NCI-H2171 (cell line): ENCODE data around the gene PAF1.
"Not testable (repeated sequence)": the region's sequence is repeated elsewhere in the genome, so short reads cannot be mapped to it uniquely, and the experiment has no call there.

Experiments used
- DNase-seq: peaks from one replicate; lab custom pipeline; 2025; lab: John Stamatoyannopoulos, UW

PAF1 gene

DNA sequence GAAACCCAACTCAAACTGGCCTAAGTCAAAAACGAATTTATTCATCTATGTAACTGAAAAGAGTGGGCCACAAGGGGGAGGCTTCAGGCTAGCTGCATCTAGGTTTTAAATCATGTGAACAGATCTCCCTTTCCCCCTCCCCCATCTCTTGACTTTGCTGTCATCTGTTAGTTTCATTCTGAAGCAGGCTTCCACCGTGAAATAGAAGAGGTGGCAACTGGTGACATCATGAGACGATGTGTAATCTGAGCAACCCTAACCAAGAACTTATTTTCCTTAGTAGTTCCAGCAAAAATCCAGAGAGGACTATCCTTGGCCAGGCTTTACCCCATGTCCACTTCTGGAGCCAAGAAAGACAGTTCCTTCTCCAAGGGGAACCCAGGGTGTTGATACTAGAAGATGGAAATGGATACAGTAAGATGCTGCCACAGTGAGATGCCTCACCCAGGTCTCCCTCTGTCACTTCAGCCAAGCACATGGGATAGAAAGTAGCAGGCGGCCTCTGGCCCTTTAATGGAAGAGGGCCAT lies 39.3 kb downstream of the PAF1 start:
- no peak for DNase-seq

GRCh38 chr19:39350156-39350555 lies 40.8 kb downstream of the PAF1 start:
- DNase-seq, result no peak

DNA sequence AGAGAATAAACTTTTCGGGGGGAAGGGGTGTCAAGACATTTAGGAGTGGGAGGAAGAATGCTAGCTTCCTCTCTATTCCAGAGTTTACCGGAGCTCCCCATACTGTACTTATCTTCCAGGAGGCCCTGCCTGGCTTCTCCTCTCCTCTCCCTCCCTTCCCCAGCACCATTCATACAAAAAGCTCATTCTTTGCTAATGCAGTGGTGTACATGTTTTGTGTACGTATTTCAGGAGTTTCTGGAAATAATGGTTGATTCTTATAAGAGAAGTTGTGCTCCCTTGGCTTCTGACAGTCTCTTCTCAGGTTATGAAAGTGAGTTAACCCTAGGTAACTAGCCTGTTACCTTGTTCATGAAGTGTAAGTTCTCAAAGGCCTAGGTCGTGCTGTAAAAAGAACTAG lies 41.6 kb downstream of the PAF1 start:
- no peak for DNase-seq

DNA sequence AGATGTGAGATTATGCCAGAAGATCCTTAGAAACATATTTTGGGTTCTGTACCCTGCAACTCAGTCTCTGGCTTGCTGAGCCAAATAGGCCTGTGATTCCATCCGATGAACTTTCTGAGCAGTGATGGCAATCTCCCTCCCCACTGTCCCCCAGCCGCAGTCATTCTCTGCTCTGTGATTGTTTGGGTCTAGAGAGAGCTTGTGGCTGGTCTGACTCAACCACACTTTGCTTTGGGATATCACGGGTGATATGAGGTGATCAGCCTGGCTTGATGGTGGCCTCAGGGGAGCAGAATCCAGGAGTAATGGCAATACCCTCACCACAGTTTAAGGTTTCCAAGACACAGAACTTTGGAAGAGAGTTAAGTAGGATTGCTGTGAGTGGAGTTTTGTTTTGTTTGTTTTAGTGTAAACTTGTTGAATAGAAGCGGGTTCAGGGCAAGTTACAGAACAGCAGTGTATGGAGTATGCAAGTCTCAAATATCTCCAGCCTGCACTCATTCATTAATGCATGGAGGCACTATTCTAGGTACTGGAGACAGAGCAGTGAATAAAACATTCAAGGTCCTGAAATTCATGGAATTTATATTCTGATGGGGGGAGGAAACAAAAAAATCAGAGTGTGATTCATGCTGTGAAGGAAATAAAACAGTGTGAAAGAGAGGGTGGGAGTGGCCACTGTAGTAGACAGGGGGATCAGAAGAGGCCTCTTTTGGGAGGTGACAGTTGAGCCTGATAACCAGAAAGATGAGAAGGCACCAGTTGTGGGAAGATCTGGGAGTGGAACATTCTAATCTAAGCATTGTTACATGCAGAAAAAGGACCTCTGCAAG lies 43.4 kb downstream of the PAF1 start:
- DNase-seq, result no peak

DNA sequence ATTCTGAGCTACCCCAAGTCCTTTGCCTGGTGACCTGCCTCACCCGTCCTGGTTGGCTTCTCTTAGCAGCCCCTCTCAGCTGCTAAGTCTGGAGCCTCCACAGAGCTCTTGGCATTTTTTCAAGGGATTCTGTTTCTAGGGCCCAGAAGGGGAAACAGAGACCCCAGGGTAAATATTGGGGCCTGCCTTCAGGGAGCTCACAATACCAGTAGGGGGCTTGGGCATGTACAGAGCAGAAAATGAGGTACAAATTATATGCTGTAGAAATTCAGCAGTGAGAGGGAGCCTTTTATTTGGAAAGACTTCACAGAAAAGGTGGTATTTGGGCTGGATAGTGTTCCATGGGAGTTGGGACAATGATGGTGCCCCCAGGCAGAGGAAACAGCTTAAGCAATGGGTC lies 45.0 kb downstream of the PAF1 start:
- no peak for DNase-seq

- no peak for DNase-seq
Measured at GRCh38 chr19:39342647-39343305, 48.1 kb downstream of the PAF1 start.

- peak; percentile 96 for DNase-seq
Measured at GRCh38 chr19:39341719-39342604, 48.9 kb downstream of the PAF1 start, which contains the start of gene SAMD4B. Gene SAMD4B, plus strand, starts transcription at chr19:39342421. Its CDS starts 14,473 bp downstream, at chr19:39356894.

DNA sequence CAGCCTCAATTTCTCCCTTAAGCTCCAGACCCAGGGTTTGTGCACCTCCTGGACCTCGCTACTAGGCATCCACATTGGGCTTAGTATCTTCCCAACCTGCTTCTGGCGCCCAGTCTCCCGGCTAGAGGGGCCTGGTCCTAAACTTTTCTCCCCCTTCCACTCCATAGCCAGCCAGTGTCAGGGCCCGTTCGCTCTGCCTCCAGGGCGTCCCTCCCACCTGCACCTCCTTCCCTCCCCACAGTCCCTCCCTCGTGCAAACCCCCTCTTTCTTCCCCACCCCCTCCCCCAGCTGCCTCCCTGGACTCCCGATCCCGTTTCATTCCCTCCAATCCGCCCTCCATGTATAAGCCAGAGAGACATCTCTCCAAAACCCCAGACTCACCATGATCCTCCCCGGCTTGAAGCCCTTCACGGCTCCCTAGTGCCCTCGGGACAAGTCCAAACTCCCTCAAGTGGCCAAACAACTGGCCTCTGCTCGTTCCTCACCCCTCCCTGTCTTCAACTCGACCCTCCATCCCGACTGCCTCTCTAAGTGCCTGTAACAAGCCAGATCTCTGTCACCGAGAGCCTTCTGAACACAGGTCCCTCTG lies 49.7 kb downstream of the PAF1 start:
- DNase-seq, result no peak

DNA sequence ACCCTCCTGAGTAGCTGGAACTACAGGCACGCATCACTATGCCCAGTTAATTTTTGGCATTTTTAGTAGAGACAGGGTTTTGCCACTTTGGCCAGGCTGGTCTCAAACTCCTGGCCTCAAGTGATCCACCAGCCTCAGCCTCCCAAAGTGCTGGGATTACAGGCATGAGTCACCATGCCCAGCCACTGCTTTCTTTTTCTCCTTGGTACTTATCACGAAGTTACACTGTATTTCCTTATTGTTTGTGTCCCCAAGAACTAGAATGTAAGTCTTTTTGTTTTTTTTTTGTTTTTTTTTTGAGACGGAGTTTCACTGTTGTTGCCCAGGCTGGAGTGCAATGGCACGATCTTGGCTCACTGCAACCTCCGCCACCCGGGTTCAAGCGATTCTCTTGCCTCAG lies 50.8 kb downstream of the PAF1 start:
- not testable (repeated sequence) for DNase-seq

DNA sequence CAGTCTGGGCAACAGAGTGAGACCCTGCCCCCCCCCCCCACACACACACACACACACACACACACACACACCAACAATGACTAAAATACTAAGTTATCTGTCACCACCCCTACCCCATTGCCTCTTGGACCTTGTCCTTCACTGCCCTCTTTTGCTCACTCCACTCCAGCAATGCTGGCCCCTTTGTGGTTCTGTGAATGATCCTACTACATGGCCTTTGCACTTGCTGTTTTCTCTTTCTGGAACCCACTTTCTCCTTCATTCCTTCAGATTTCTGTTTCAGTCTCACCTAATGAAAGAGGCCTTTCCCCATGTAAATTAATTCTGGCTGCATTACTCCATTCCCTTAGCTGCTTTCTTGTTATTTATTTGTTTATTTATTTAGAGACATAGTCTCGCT lies 51.2 kb downstream of the PAF1 start:
- DNase-seq, result no peak

- DNase-seq, result no peak
Measured at GRCh38 chr19:39336483-39336882, 54.4 kb downstream of the PAF1 start.
